NCI-H526 treated with DMSO at 0.1 percent for 48 hours (cell line): ENCODE data around the gene NGFR.
"Not testable (repeated sequence)": the region's sequence is repeated elsewhere in the genome, so short reads cannot be mapped to it uniquely, and the experiment has no call there.

Source experiments
- DNase-seq: peaks from one replicate; lab custom pipeline; 2025; lab: John Stamatoyannopoulos, UW

NGFR gene

GRCh38 chr17:49496183-49496866 is 1.2 kb downstream of the NGFR start:
- DNase-seq, result no peak

- DNase-seq, result no peak
These were observed 1.7 kb downstream of the NGFR start for GRCh38 chr17:49496867-49497147.

- peak; percentile 33 for DNase-seq
These were observed 2.3 kb downstream of the NGFR start for GRCh38 chr17:49497148-49498028.

- no peak for DNase-seq
These were observed 3.0 kb downstream of the NGFR start for GRCh38 chr17:49498029-49498615.

- DNase-seq, result no peak
These were observed 6.4 kb downstream of the NGFR start for GRCh38 chr17:49501496-49501895.

GRCh38 chr17:49502254-49502653 is 7.2 kb downstream of the NGFR start:
- no peak for DNase-seq

- not testable (repeated sequence) for DNase-seq
These were observed 7.6 kb downstream of the NGFR start for GRCh38 chr17:49502680-49503079.

GRCh38 chr17:49504369-49504768 is 9.3 kb downstream of the NGFR start:
- no peak for DNase-seq

- DNase-seq, result no peak
These were observed 10.8 kb downstream of the NGFR start for GRCh38 chr17:49505854-49506253.

- no peak for DNase-seq
These were observed 11.2 kb downstream of the NGFR start for GRCh38 chr17:49506282-49506681.

GRCh38 chr17:49508061-49508865 is 13.2 kb downstream of the NGFR start:
- DNase-seq, result no peak

- no peak for DNase-seq
These were observed 13.9 kb downstream of the NGFR start for GRCh38 chr17:49508866-49509587.

- DNase-seq, result no peak
These were observed 14.5 kb downstream of the NGFR start for GRCh38 chr17:49509588-49509917.

GRCh38 chr17:49510059-49510719 is 15.1 kb downstream of the NGFR start:
- no peak for DNase-seq

- no peak for DNase-seq
These were observed 15.6 kb downstream of the NGFR start for GRCh38 chr17:49510720-49511110.

- no peak for DNase-seq
These were observed 16.7 kb downstream of the NGFR start for GRCh38 chr17:49511810-49512209.

GRCh38 chr17:49512296-49513043 is 17.4 kb downstream of the NGFR start:
- DNase-seq, result no peak

GRCh38 chr17:49513044-49513395 is 17.9 kb downstream of the NGFR start:
- DNase-seq, result no peak

GRCh38 chr17:49513641-49514040 is 18.5 kb downstream of the NGFR start:
- DNase-seq, result no peak

GRCh38 chr17:49514071-49514721 is 19.1 kb downstream of the NGFR start:
- DNase-seq, result no peak
